ENCODE data around the gene EXD1. TPM values are rescaled to one million over a fixed set of nuclear protein-coding genes. Genes with fewer than 3 reads are reported as not detected.

EXD1 gene
- total and polyA plus RNA-seq, 9 of the 15 experiments (the other 6 are each of a cell fraction or from before 2014, with no cell fraction given): not detected

DNA sequence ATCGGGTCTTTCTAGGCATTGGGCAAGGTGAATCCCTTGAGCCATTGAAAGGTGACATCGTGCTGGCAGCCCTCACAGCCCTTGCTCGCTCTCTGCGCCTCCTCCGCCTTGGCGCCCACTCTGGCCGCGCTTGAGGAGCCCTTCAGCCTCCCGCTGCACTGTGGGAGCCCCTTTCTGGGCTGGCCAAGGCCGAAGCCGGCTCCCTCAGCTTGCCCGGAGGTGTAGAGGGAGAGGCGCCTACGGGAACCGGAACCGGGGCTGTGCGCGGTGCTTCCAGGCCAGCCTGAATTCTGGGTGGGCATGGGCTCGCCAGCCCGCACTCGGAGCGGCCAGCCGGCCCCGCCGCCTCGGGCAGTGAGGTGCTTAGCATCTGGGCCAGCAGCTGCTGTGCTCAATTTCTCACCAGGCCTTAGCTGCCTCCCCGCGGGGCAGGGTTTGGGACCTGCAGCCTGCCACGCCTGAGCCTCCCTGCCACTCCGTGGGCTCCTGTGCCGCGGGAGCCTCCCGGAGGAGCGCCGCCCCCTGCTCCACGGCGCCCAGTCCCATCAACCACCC, 79.0 kb downstream of the EXD1 start:
- no peak overlapping the region for H3K4me3 ChIP-seq
- FAIRE-seq (no peak), DNase-seq (ENCODE audit: extremely low read depth in 1 of 4, low spot score in 3 of 4) (no peak), ATAC-seq (no peak)
- no peaks in the 10 kb centered on the region for H3K79me2 ChIP-seq (ENCODE audit: control insufficient read depth, insufficient read depth, low read length)
- no peaks in the 10 kb centered on the region for H3K27me3 ChIP-seq (ENCODE audit: control insufficient read depth in 2 of 2, insufficient read depth in 2 of 2, low read length in 2 of 2)
- in situ Hi-C loops (cut with MboI) (no loop called here), intact Hi-C loops (cut with micrococcal nuclease) (no loop called here)
- no peak overlapping the region for H3K4me2 ChIP-seq (ENCODE audit: insufficient read depth, low read length)
- 79% methylated on average over 17 of the region's 37 CpGs for WGBS (ENCODE audit: insufficient coverage, low coverage, missing lambda C conversion rate)
- TF ChIP-seq ZNF253 (CRISPR knock-in tag; conservative IDR thresholded peaks at IDR 0.05) (no peak), PCBP2 (IDR thresholded peaks at IDR 0.05; ENCODE audit: low read depth, low read length, poor library complexity, severe bottlenecking) (no peak), ELF1 (tag; IDR thresholded peaks at IDR 0.05) (no peak), SMARCE1 (IDR thresholded peaks at IDR 0.05) (no peak), RUNX1 (IDR thresholded peaks at IDR 0.05; ENCODE audit: low read depth) (no peak)
- TF ChIP-seq, protein P1, sequence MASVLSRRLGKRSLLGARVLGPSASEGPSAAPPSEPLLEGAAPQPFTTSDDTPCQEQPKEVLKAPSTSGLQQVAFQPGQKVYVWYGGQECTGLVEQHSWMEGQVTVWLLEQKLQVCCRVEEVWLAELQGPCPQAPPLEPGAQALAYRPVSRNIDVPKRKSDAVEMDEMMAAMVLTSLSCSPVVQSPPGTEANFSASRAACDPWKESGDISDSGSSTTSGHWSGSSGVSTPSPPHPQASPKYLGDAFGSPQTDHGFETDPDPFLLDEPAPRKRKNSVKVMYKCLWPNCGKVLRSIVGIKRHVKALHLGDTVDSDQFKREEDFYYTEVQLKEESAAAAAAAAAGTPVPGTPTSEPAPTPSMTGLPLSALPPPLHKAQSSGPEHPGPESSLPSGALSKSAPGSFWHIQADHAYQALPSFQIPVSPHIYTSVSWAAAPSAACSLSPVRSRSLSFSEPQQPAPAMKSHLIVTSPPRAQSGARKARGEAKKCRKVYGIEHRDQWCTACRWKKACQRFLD (CRISPR knock-in tag; IDR thresholded peaks at IDR 0.05): no peak
- H3K9me1 ChIP-seq (ENCODE audit: control insufficient read depth, insufficient read depth, low read length): no peaks in the 10 kb centered on the region
- BruUV-seq (replicated peaks): no TSS peak
- ChIA-PET POLR2A (interaction anchor here (1.0 kb wide), 1 partner anchor 24 kb away, joined by 4 read pairs; no protein-coding TSS in a partner anchor), CTCF (ENCODE audit: low intra/inter-chr PET ratio) (no interaction called here)
- H3K36me3 ChIP-seq (ENCODE audit: control insufficient read depth, insufficient read depth, low read length): no peaks in the 10 kb centered on the region
- no peaks in the 10 kb centered on the region for H4K20me1 ChIP-seq (replicated peaks; ENCODE audit: control insufficient read depth, insufficient read depth, low read length)
- H3K9me3 ChIP-seq (replicated peaks; ENCODE audit: control insufficient read depth, insufficient read depth, low read depth, low read length): no peaks in the 10 kb centered on the region
- H3K4me1 ChIP-seq (replicated peaks in 1 of 2; ENCODE audit: control insufficient read depth in 2 of 2, insufficient read depth in 2 of 2, low read length in 2 of 2): no peaks in the 10 kb centered on the region
- H2AFZ ChIP-seq (ENCODE audit: low read depth, low read length): no peak overlapping the region
- no peak overlapping the region for H3K9ac ChIP-seq (ENCODE audit: insufficient read depth in 1 of 2, low read depth in 2 of 2, low read length in 2 of 2)
- no peak overlapping the region for H3K27ac ChIP-seq (ENCODE audit: extremely low read depth, low read depth, low read length)

Data from K562 (cell line).